ENCODE data around the gene FIBCD1.

FIBCD1 gene, protein sequence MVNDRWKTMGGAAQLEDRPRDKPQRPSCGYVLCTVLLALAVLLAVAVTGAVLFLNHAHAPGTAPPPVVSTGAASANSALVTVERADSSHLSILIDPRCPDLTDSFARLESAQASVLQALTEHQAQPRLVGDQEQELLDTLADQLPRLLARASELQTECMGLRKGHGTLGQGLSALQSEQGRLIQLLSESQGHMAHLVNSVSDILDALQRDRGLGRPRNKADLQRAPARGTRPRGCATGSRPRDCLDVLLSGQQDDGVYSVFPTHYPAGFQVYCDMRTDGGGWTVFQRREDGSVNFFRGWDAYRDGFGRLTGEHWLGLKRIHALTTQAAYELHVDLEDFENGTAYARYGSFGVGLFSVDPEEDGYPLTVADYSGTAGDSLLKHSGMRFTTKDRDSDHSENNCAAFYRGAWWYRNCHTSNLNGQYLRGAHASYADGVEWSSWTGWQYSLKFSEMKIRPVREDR

GRCh38 chr9:130938652-130939404 lies at the start of gene FIBCD1:
TSS of gene FIBCD1 (minus strand) at chr9:130939247. CDS start at chr9:130938607, 640 bp downstream.
- peak; percentile 78 for DNase-seq (ENCODE audit: low spot score)

DNA sequence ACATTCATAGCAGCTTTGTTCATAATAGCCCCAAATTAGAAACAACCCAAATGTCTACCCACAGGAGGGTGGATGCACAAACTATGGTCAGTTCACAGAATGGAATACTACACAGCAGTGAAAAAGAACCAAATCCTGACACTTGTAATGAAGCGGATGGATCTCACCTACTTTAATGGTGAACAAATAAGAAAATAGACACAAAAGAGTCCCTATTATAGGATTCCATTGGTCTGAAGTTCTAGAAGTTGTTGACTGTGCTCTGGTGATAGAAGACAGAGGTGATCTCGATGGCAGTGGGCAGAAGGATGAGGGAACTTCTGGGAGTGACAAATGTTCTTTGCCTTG lies 49.3 kb upstream of the FIBCD1 start:
- no peak for DNase-seq (ENCODE audit: low spot score)

GRCh38 chr9:130987738-130988399 lies 48.8 kb upstream of the FIBCD1 start:
- no peak for DNase-seq (ENCODE audit: low spot score)

- no peak for DNase-seq (ENCODE audit: low spot score)
These were observed 48.0 kb upstream of the FIBCD1 start for GRCh38 chr9:130987054-130987453.

- DNase-seq (ENCODE audit: low spot score) = no peak
These were observed 47.4 kb upstream of the FIBCD1 start for GRCh38 chr9:130986356-130986965.

GRCh38 chr9:130985606-130986162 lies 46.6 kb upstream of the FIBCD1 start:
- DNase-seq (ENCODE audit: low spot score) = no peak

- no peak for DNase-seq (ENCODE audit: low spot score)
These were observed 46.0 kb upstream of the FIBCD1 start for GRCh38 chr9:130985029-130985428.

- no peak for DNase-seq (ENCODE audit: low spot score)
These were observed 45.5 kb upstream of the FIBCD1 start for GRCh38 chr9:130984521-130984920.

DNA sequence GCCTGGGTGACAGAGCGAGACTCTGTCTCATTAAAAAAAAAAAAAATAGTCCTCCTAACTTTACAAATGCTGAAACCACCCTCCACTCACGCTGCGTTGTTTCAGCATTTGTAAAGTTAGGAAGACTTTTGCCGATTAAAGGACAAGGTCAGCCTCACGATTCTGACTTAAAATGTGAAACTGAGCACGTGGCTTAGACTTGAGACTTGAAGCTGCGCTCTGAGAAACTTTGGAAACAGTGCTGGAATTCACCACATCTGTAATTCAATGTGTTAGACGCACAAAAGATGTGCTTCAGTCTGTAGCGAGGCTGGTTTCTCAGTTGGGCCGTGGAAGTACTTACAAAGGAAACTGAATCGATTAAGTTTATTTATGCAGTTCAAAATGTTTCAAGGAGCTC lies 44.9 kb upstream of the FIBCD1 start:
- DNase-seq (ENCODE audit: low spot score) = no peak

DNA sequence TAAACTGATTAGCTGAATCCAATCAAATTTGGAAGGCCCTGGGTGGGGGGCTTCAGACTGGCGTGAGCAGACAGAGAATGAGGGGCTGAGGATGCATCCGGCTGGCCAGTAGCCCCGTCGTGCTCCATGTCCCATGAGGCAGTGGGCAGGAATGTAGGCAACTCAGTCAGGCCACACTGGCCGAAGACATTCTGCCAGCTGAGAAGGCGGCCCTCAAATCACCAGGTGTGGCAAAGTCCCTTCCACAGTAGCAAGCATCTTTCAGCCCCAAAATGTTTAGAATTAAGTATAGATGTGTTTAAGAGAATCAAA lies 44.3 kb upstream of the FIBCD1 start:
- no peak for DNase-seq (ENCODE audit: low spot score)

DNA sequence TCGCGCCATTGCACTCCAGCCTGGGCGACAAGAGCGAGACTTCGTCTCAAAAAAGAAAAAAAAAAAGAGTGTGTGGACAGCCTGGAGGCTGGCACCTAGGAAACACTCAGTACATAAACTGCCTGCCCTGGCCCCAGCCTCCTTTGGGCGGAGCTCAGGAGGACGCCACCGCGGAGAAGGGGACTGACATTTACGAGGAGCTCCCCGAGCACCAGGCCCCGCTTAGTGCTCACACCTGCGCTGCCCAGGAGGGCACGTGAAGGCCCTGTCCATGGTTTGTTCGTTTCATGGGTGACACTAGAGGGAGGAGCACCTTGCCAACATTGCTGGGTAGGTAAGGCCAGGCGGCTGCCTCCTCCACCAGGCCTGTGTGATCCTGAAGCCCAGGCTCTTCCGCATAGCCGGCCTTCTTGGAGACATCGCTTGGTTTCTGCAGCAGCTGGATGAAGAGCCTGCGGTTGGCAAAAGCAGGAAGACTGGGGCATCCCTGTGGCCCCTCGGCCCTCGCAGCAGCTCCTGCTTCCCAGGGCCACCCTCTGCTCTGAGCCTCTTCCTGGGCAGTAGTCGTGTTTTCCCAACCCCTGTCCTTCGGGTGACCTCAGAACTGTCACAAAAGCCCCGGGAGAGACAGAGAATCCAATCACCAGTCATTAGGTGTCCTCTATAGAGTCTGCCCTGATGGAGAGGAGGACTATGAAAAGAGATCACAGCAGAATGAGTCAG lies 43.8 kb upstream of the FIBCD1 start:
- DNase-seq (ENCODE audit: low spot score) = no peak

DNA sequence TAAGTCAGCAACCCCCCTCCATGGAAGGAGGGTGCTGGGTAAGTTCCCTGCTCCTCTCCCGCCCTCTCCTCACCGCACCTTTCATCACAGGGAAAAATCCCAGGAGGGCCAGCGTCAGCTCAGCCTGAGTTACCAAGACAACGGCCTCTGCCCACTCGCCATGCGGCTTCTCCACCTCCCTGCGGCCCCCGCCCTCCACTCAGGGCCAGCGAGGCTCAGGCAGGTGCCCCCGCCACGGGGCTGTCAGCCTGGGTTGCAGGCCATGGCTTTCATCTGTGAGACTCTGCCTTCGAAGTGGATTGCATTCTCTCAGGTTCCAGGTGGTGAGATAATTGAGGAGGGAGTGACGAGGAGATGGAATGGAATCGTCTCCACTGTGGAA lies 42.7 kb upstream of the FIBCD1 start:
- DNase-seq (ENCODE audit: low spot score) = no peak

GRCh38 chr9:130981002-130981755 lies 42.1 kb upstream of the FIBCD1 start:
- DNase-seq (ENCODE audit: low spot score) = no peak

DNA sequence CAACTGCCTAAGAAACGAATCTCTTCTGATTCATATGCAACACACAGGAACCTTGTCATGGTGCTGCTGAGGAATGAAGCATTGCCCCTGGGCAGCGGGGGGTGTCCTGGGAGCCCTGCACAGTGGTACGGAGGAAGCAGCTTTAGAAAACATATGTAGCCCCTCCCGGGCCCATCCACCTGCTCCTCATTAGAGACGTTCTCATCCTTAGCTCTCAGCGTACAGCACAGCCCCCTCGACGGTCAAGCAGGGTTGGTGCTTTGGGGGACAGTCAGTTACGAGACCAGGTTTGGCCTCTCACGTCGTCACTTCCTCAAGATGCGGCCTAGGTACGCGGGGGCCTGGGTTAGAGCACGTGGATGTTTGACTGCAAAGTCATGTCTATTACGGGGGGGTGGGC lies 41.5 kb upstream of the FIBCD1 start:
- no peak for DNase-seq (ENCODE audit: low spot score)

- no peak for DNase-seq (ENCODE audit: low spot score)
These were observed 40.7 kb upstream of the FIBCD1 start for GRCh38 chr9:130979591-130980385.

- DNase-seq (ENCODE audit: low spot score) = no peak
These were observed 38.8 kb upstream of the FIBCD1 start for GRCh38 chr9:130977811-130978221.

GRCh38 chr9:130975932-130976841 lies 37.1 kb upstream of the FIBCD1 start:
- DNase-seq (ENCODE audit: low spot score) = no peak

DNA sequence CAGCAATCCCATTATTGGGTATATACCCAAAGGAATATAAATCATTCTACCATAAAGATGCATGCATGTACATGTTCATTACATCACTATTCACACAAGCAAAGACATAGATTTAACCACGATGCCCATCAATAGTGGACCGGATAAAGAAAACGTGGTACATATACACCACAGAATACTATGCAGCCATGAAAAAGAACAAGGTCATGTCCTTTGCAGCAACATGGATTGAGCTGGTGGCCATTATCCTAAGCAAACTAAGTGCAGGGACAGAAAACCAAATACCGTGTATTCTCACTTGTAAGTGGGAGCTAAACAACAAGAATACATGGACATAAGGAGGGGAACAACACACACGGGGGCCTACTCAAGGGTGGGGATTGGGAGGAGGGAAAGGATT lies 36.1 kb upstream of the FIBCD1 start:
- no peak for DNase-seq (ENCODE audit: low spot score)

GRCh38 chr9:130974697-130975096 lies 35.6 kb upstream of the FIBCD1 start:
- DNase-seq (ENCODE audit: low spot score) = no peak
